ENCODE measurements around the gene WASHC3. TPM values are rescaled to one million over a fixed set of nuclear protein-coding genes. Genes with fewer than 3 reads are reported as not detected.

Gene WASHC3
- polyA plus RNA-seq, 10 donors, result 30.8 to 46.5 (median 40.0) TPM

GRCh38 chr12:101992091-101992490, 69.7 kb downstream of the WASHC3 start:
- DNase-seq, result no peak

- DNase-seq, result no peak
Observed at GRCh38 chr12:101982307-101982706, 79.5 kb downstream of the WASHC3 start.

- DNase-seq, result no peak
Observed at GRCh38 chr12:101981868-101982267, 79.9 kb downstream of the WASHC3 start.

GRCh38 chr12:101968770-101969169, 93.0 kb downstream of the WASHC3 start:
- DNase-seq, result no peak

GRCh38 chr12:101967506-101967905, 94.3 kb downstream of the WASHC3 start:
- no peak for DNase-seq

- DNase-seq, result no peak
Observed at GRCh38 chr12:101966496-101966895, 95.3 kb downstream of the WASHC3 start.

GRCh38 chr12:101963697-101964096, 98.1 kb downstream of the WASHC3 start:
- no peak for DNase-seq

Other genes with a start within 250 kb of the WASHC3 start
- gene GNPTAB, start 231.0 kb downstream of the WASHC3 start, polyA plus RNA-seq (ENCODE audit: insufficient read length in 10 of 10), result 10 to 100 TPM; 14.5 to 24.3 (median 20.5) TPM
- gene DRAM1, start 184.4 kb downstream of the WASHC3 start, polyA plus RNA-seq (ENCODE audit: insufficient read length in 10 of 10), result 1 to 10 TPM; 2.7 to 4.6 (median 4.3) TPM
- 10 to 100 TPM; 15.4 to 23.3 (median 20.4) TPM for gene NUP37, start 58.1 kb upstream of the WASHC3 start, polyA plus RNA-seq (ENCODE audit: insufficient read length in 10 of 10)
- gene PARPBP, start 58.2 kb upstream of the WASHC3 start, polyA plus RNA-seq (ENCODE audit: insufficient read length in 10 of 10), result 1 to 10 TPM; 5.3 to 8.7 (median 7.6) TPM
- gene PMCH, start 135.8 kb upstream of the WASHC3 start, polyA plus RNA-seq (ENCODE audit: insufficient read length in 10 of 10), result under 1 TPM in 4 of 10 donors, not detected in 6; 0.29 to 0.49 (median 0.38) TPM

All from muscle of back (tissue), 11 donors.